OCI-LY7 (cell line): ENCODE results near the gene JPT2. TPM values are rescaled to one million over a fixed set of nuclear protein-coding genes. Genes with fewer than 3 reads are reported as not detected.
"Not testable (repeated sequence)": the region's sequence is repeated elsewhere in the genome, so short reads cannot be mapped to it uniquely, and the experiment has no call there.

Experiments
- BruUV-seq: library from RNA; stranded (reverse); fragments of 400-500 nt; replicated peaks from 2 replicates; lab custom pipeline; 2021; lab: Mats Ljungman, UMichigan
- CTCF ChIA-PET: fragments of 300-600 bp; sonication (Branson Sonifier 250); formaldehyde crosslinking; loops from one replicate; lab custom pipeline; 2022; ENCODE audit warnings: antibody characterized with exemption; ENCODE audit not compliant: unreplicated experiment; lab: Charles Lee
- POLR2A ChIA-PET: fragments of 300-600 bp; sonication (Branson Sonifier 250); formaldehyde crosslinking; loops from one replicate; lab custom pipeline; 2022; ENCODE audit warnings: antibody characterized with exemption; lab: Charles Lee
- DNase-seq: peaks from one replicate; pipeline ENCODE4 v3.0.0-alpha.2; 2015; ENCODE audit warnings: low spot score
- H2AFZ ChIP-seq: fragments of 200-600 bp; sonication (generic), shearing (Covaris generic); 2 replicates; pipeline ENCODE4 v1.6.1; 2014; ENCODE audit warnings: mild to moderate bottlenecking, antibody characterized with exemption, low read length, moderate library complexity
- H3K27ac ChIP-seq: fragments of 200-600 bp; sonication (generic); 2 replicates; pipeline ENCODE4 v1.5.1; 2014; ENCODE audit warnings: mixed run types, low read depth, mild to moderate bottlenecking, moderate library complexity, low read length, inconsistent platforms; ENCODE audit not compliant: poor library complexity, severe bottlenecking
- H3K36me3 ChIP-seq: fragments of 200-600 bp; sonication (generic); 2 replicates; pipeline ENCODE4 v1.6.1; 2014; ENCODE audit warnings: mild to moderate bottlenecking, antibody characterized with exemption, low read length, moderate library complexity, mixed read lengths; ENCODE audit not compliant: insufficient read depth
- H3K4me1 ChIP-seq: fragments of 200-600 bp; sonication (generic); 2 replicates; pipeline ENCODE4 v1.5.1; 2014; ENCODE audit warnings: mild to moderate bottlenecking, low read length; ENCODE audit not compliant: insufficient read depth, poor library complexity, severe bottlenecking
- H3K4me2 ChIP-seq: fragments of 200-600 bp; sonication (generic); 2 replicates; pipeline ENCODE4 v1.6.1; 2014; ENCODE audit warnings: mild to moderate bottlenecking, low read length
- H3K4me3 ChIP-seq: fragments of 200-600 bp; sonication (generic); 2 replicates; pipeline ENCODE4 v1.5.1; 2014; ENCODE audit warnings: mild to moderate bottlenecking, low read depth, low read length; ENCODE audit not compliant: poor library complexity, severe bottlenecking
- H3K79me2 ChIP-seq: fragments of 200-600 bp; sonication (generic); 2 replicates; pipeline ENCODE4 v1.6.1; 2016; ENCODE audit warnings: low read depth, mild to moderate bottlenecking, low read length, moderate library complexity, mixed read lengths; ENCODE audit not compliant: insufficient read depth
- H3K9me2 ChIP-seq: fragments of 200-600 bp; sonication (generic); 2 replicates; pipeline ENCODE4 v1.6.1; 2016; ENCODE audit warnings: mild to moderate bottlenecking, low read length, mixed read lengths; ENCODE audit not compliant: insufficient read depth
- H3K9me3 ChIP-seq: fragments of 200-600 bp; sonication (generic); 2 replicates; pipeline ENCODE4 v1.6.1; 2014; ENCODE audit warnings: mild to moderate bottlenecking, mixed run types, low read length, mixed read lengths
- H4K20me1 ChIP-seq: fragments of 200-600 bp; sonication (generic); 2 replicates; pipeline ENCODE4 v1.6.1; 2014; ENCODE audit warnings: mild to moderate bottlenecking, antibody characterized with exemption, low read length, moderate library complexity, mixed read lengths; ENCODE audit not compliant: insufficient read depth
- CTCF ChIP-seq: fragments of 200-600 bp; sonication (generic); conservative IDR thresholded peaks from 2 replicates; pipeline ENCODE4 v1.5.1; 2014; ENCODE audit warnings: mild to moderate bottlenecking, antibody characterized with exemption, low read length, moderate library complexity, mixed read lengths
- EZH2phosphoT487 ChIP-seq: fragments of 200-600 bp; sonication (generic); IDR thresholded peaks from 2 replicates; pipeline ENCODE4 v1.6.1; 2018; ENCODE audit warnings: low read depth, borderline replicate concordance, mild to moderate bottlenecking, mixed run types, antibody characterized with exemption, low read length, moderate library complexity, mixed read lengths
- intact Hi-C: fragments of 100-400 bp; cut with micrococcal nuclease; formaldehyde crosslinking; loops from one replicate; pipeline ENCODE4 v1.10.0; 2022; ENCODE audit not compliant: unreplicated experiment
- total RNA-seq, 2 experiments: library from RNA; depleted of rRNA in 1 of 2; stranded (reverse); fragments of >200 nt in 1 of 2; shearing (Covaris generic) in 1 of 2; gene quantifications; 2 replicates each; pipeline ENCODE4 v1.2.3, GENCODE V29; 2014 to 2022

The JPT2 gene
- total RNA-seq, 2 experiments from 2014 or later, result 67.4 to 75.2 TPM

- DNase-seq, result peak; percentile 65
- peaks cover 68% of the 10 kb centered on the region for H3K4me1 ChIP-seq
- H4K20me1 ChIP-seq, result no peaks in the 10 kb centered on the region
- peaks cover 91% of the 10 kb centered on the region for H3K79me2 ChIP-seq
- POLR2A ChIA-PET, result interaction anchor here (0.6 kb wide), 1 partner anchor 16 kb away, joined by 3 read pairs; no protein-coding TSS in a partner anchor
- H3K9me3 ChIP-seq, result no peaks in the 10 kb centered on the region
- peaks cover 11% of the 10 kb centered on the region; the same call in 1 of the 2 replicates for H3K36me3 ChIP-seq
- peak overlapping the region; percentile 64 for H3K4me3 ChIP-seq
- peak overlapping the region; percentile 88 for H3K27ac ChIP-seq
- H3K4me2 ChIP-seq, result peak overlapping the region; percentile 95
- CTCF ChIA-PET, result no interaction called here
- H2AFZ ChIP-seq, result peak overlapping the region; percentile 26; the same call in 1 of the 2 replicates
- TF ChIP-seq CTCF (no peak), EZH2phosphoT487 (no peak)
- no peaks in the 10 kb centered on the region for H3K9me2 ChIP-seq
- intact Hi-C loops, result no loop called here
- no TSS peak for BruUV-seq
These were observed 35.9 kb downstream of the JPT2 start for GRCh38 chr16:1713933-1714332.

GRCh38 chr16:1715220-1715619, 37.1 kb downstream of the JPT2 start:
- CTCF ChIA-PET, result no interaction called here
- intact Hi-C loops, result no loop called here
- Histone ChIP-seq H3K9me3 (no peaks in the 10 kb centered on the region), H3K4me2 (no peak overlapping the region), H2AFZ (no peak overlapping the region), H3K79me2 (peaks cover 82% of the 10 kb centered on the region), H3K27ac (no peak overlapping the region), H4K20me1 (no peaks in the 10 kb centered on the region), H3K4me1 (peaks cover 74% of the 10 kb centered on the region), H3K9me2 (no peaks in the 10 kb centered on the region), H3K36me3 (peaks cover 11% of the 10 kb centered on the region; the same call in 1 of the 2 replicates), H3K4me3 (no peak overlapping the region)
- no TSS peak for BruUV-seq
- DNase-seq, result no peak
- TF ChIP-seq EZH2phosphoT487 (no peak), CTCF (no peak)
- POLR2A ChIA-PET, result no interaction called here

- H3K4me3 ChIP-seq, DNase-seq, CTCF ChIA-PET, BruUV-seq, intact Hi-C loops, H2AFZ ChIP-seq, H3K9me2 ChIP-seq, H3K9me3 ChIP-seq, H4K20me1 ChIP-seq, H3K4me2 ChIP-seq, H3K27ac ChIP-seq: not testable (repeated sequence)
- POLR2A ChIA-PET, result interaction anchor here (0.7 kb wide), 1 partner anchor 40 kb away, joined by 3 read pairs; the partner anchor contains the start of gene JPT2
- Histone ChIP-seq H3K36me3 (peaks cover 15% of the 10 kb centered on the region; the same call in 1 of the 2 replicates), H3K79me2 (peaks cover 62% of the 10 kb centered on the region), H3K4me1 (peaks cover 46% of the 10 kb centered on the region)
These were observed 40.2 kb downstream of the JPT2 start for GRCh38 chr16:1718236-1718635.

- intact Hi-C loops, H3K9me2 ChIP-seq, POLR2A ChIA-PET, DNase-seq, H3K9me3 ChIP-seq, H2AFZ ChIP-seq, H3K4me2 ChIP-seq, H4K20me1 ChIP-seq, H3K27ac ChIP-seq, H3K4me3 ChIP-seq, BruUV-seq: not testable (repeated sequence)
- peaks cover 32% of the 10 kb centered on the region for H3K4me1 ChIP-seq
- peaks cover 54% of the 10 kb centered on the region for H3K79me2 ChIP-seq
- peaks cover 21% of the 10 kb centered on the region for H3K36me3 ChIP-seq
- CTCF ChIA-PET, result interaction anchor here (0.5 kb wide), 1 partner anchor 214 kb away, joined by 9 read pairs; no protein-coding TSS in a partner anchor
These were observed 41.6 kb downstream of the JPT2 start for GRCh38 chr16:1719559-1720229.
